Measurements from ENCODE around the gene PKIB. TPM values are rescaled to one million over a fixed set of nuclear protein-coding genes. Genes with fewer than 3 reads are reported as not detected.

The PKIB gene
- total RNA-seq, 4 donors from 2014 or later, result 0.43 to 5.2 (median 0.59) TPM; not detected in 1

DNA sequence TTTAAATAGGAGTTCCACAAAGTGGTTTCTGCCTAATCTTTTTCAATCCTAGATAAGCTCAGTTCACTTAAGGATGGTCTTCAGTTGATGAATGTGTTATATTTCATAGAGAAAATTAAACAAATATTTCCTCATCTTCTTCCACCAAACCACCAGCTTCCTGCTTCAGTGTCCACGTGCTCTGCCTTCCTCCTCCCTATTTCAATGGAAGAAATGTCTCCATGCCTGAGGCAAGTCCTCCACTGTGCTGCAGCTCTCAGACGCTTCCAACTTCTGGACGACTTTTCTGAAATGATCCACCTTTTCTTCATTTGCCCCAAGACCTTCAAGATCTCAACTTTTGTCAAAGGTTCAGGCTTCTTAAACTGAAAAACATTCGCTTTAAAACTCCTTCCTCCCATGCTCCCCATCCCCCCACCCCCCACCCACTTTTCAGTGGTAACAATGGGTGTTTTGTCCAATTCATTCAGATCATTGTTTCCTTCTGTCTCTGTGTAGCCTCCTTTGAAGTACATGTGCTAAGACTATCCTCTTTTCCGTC, 144.1 kb downstream of the PKIB start:
- no peaks in the 10 kb centered on the region for H3K4me1 ChIP-seq
- DNase-seq, result no peak
- intact Hi-C loops (cut with DNase I; ENCODE audit: low total_unique reads), result no loop called here

DNA sequence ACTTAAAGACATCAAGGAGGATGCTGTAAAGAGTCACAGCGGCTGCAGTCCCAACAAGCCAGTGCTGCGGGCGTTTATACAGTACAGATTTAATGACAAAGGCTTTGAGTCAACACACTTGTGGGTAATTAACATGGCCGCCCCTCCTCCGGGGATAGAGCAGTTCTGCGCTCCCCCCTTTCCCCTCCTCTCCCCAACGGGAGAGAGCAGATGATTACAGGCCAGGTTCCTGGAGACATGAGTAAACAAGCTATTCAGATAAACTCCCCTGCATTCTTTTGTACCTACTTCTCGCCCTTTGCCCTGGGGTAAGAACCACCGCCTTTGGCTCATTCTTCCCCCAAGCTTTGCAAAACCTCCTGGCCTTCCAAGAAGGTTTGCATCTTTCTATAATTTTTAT, 145.7 kb downstream of the PKIB start:
- Histone ChIP-seq H3K27ac (no peak overlapping the region), H3K36me3 (no peaks in the 10 kb centered on the region), H3K4me3 (no peak overlapping the region), H3K9me3 (no peaks in the 10 kb centered on the region), H3K4me1 (no peaks in the 10 kb centered on the region), H3K27me3 (no peaks in the 10 kb centered on the region)
- TF ChIP-seq, protein P1, sequence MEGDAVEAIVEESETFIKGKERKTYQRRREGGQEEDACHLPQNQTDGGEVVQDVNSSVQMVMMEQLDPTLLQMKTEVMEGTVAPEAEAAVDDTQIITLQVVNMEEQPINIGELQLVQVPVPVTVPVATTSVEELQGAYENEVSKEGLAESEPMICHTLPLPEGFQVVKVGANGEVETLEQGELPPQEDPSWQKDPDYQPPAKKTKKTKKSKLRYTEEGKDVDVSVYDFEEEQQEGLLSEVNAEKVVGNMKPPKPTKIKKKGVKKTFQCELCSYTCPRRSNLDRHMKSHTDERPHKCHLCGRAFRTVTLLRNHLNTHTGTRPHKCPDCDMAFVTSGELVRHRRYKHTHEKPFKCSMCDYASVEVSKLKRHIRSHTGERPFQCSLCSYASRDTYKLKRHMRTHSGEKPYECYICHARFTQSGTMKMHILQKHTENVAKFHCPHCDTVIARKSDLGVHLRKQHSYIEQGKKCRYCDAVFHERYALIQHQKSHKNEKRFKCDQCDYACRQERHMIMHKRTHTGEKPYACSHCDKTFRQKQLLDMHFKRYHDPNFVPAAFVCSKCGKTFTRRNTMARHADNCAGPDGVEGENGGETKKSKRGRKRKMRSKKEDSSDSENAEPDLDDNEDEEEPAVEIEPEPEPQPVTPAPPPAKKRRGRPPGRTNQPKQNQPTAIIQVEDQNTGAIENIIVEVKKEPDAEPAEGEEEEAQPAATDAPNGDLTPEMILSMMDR (IDR thresholded peaks at IDR 0.05), result no peak
- no peak for TF ChIP-seq POLR2A (IDR thresholded peaks at IDR 0.05)
- DNase-seq, result no peak
- intact Hi-C loops (cut with DNase I; ENCODE audit: low total_unique reads), result no loop called here

More for the DNA sequence above, 144.1 kb downstream of the PKIB start:
- H3K9me3 ChIP-seq, result no peaks in the 10 kb centered on the region
- peak overlapping the region; percentile 36 to 40 for H3K27ac ChIP-seq
- H3K4me3 ChIP-seq, result no peak overlapping the region
- H3K27me3 ChIP-seq, result no peaks in the 10 kb centered on the region
- TF ChIP-seq, protein P1 (IDR thresholded peaks at IDR 0.05), result no peak
- no peak for TF ChIP-seq POLR2A (IDR thresholded peaks at IDR 0.05)
- H3K36me3 ChIP-seq, result no peaks in the 10 kb centered on the region

DNA sequence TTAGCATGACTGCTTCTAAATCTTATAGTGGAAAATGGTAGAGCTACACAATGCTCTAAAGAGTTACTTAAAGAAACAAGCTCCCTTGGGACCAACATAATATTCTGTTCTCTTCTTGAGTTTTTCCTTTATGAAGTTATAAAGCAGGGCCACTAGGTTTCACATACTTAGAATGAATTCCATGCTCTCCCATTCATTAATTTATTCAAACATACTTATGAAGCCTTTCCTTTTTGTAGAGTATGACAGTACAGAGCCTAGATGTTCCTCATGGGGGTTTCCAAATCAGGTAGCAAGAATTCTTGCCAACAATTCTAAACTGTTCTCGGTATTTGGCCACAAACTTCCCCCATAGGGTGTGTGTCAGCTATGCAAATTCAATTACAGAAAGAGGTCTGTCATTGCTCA, 148.7 kb downstream of the PKIB start:
- intact Hi-C loops (cut with DNase I; ENCODE audit: low total_unique reads), result no loop called here
- TF ChIP-seq, protein P1 (IDR thresholded peaks at IDR 0.05), result no peak
- no peak for TF ChIP-seq POLR2A (IDR thresholded peaks at IDR 0.05)
- no peak for DNase-seq
- Histone ChIP-seq H3K27ac (no peak overlapping the region), H3K4me3 (no peak overlapping the region), H3K36me3 (no peaks in the 10 kb centered on the region), H3K9me3 (no peaks in the 10 kb centered on the region), H3K4me1 (no peaks in the 10 kb centered on the region), H3K27me3 (no peaks in the 10 kb centered on the region)

DNA sequence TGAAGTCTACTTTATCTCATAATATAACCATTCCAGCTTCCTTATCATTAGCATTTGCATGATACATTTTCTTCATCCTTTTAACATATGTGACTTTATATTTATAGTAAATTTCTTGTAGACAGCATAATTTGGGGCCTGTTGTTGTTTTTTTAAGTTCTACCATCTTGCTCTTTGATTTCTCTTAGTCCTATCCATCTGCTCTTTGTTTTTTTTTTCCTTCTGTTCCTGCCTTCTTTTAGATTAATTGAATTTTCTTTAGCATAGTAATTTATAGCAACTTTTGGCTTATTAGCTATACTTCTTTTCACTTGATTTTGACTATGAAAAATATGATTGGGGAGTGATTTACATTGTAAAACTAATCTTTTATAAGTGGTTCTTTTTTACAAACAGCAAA, 150.1 kb downstream of the PKIB start:
- Histone ChIP-seq H3K4me3 (no peak overlapping the region), H3K9me3 (no peaks in the 10 kb centered on the region), H3K27ac (no peak overlapping the region), H3K4me1 (no peaks in the 10 kb centered on the region), H3K27me3 (no peaks in the 10 kb centered on the region), H3K36me3 (no peaks in the 10 kb centered on the region)
- TF ChIP-seq, protein P1 (IDR thresholded peaks at IDR 0.05), result no peak
- no peak for TF ChIP-seq POLR2A (IDR thresholded peaks at IDR 0.05)
- intact Hi-C loops (cut with DNase I; ENCODE audit: low total_unique reads), result no loop called here
- DNase-seq, result no peak

DNA sequence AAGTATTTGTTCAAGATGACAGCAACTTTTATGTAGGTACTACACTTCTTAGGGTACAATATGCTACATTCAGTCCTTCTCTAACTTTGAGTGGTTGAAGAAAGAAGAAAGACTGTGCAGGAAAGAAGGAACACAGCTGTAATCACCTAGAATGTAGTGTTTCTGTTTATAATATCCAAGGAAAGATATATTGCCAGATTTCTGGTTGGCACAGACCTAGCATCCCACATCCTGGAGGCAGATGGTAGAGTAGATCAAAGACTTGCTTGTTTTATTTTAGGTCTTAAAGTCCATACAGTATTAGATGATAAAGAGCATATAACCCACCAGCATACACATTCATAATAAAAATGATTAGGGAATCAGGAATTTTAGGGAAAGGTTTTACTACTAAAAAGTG, 156.1 kb downstream of the PKIB start:
- DNase-seq, result no peak
- Histone ChIP-seq H3K4me1 (no peaks in the 10 kb centered on the region), H3K27me3 (no peaks in the 10 kb centered on the region), H3K27ac (no peak overlapping the region), H3K9me3 (no peaks in the 10 kb centered on the region), H3K4me3 (no peak overlapping the region), H3K36me3 (no peaks in the 10 kb centered on the region)
- intact Hi-C loops (cut with DNase I; ENCODE audit: low total_unique reads), result no loop called here
- TF ChIP-seq, protein P1 (IDR thresholded peaks at IDR 0.05), result no peak
- no peak for TF ChIP-seq POLR2A (IDR thresholded peaks at IDR 0.05)

All from uterus (tissue), 4 donors.